ENCODE data around the gene ACTC1.
"Not testable (repeated sequence)": the region's sequence is repeated elsewhere in the genome, so short reads cannot be mapped to it uniquely, and the experiment has no call there.

ACTC1 gene

DNA sequence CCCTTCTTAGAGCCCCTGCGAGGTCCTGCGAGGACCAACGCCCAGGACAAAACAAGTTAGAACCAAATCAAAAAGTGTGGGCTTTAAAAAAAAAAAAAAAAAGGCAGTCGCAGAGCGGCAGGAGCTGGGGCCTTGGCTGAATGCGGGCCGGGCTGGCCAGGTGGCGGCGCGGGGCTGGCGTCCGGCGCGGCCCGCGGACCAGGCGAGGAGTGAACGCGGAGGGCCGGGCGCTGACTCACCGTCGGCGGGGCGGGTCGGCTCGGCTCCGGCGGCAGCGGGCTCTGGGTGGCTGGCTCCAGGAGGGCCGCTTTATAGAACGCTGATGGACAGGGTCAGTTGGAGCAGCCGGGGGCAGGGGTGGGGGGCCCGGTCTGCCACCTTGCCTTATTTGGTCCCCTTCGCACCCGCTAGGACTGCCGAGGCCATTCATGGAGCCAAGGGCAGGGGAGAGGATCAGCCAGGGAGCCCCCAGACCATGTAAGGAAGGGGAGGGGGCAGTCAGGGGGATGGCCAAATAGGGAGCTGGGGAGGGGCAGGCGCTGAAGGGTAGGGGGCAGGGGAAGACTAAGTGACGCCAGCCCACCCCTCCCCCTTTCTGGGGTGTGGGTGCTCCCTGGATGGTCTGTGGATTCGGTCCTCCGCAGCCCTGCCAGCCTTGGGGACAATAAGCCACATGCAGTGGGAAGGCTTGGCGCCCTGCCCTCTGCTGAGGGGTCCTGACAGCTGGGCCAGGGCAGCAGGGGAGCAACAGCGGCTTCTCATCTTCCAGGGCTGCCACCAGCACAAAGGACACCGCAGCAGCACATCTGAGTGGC lies at the start of gene ACTC1:
ACTC1 (minus strand) TSS at position 283 of the 815 bp plus-strand sequence. CDS start 741 bp downstream, outside the sequence.
- DNase-seq: no peak

DNA sequence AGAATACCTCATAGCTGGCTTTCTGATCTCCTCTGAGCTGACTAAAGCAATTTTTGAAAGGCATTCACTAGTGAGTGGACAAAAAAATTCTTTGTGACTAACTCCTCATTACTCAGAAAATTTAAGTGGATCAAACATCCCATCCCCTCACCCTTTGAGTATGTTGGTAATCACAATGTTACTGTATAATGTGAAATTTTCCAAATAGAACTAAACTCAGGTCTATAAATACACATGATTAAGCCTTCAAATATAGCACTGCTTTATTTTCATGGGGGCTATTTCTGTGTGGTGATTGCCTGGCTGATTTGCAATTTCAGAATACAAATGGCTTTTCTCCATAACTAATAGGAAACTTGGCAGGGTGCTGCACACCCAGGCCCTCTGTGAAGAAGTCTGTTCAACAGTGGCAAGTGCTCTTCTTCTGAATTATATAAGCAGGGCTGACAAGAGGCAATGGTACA lies 45.9 kb upstream of the ACTC1 start:
- no peak for DNase-seq

GRCh38 chr15:34838282-34838681 lies 42.9 kb upstream of the ACTC1 start:
- no peak for DNase-seq

GRCh38 chr15:34837246-34838016 lies 42.1 kb upstream of the ACTC1 start:
- DNase-seq: no peak

GRCh38 chr15:34828145-34828911 lies 33.0 kb upstream of the ACTC1 start:
- no peak for DNase-seq

GRCh38 chr15:34821831-34822230 lies 26.5 kb upstream of the ACTC1 start:
- DNase-seq: no peak

- DNase-seq: no peak
Measured at GRCh38 chr15:34820110-34820509, 24.8 kb upstream of the ACTC1 start.

DNA sequence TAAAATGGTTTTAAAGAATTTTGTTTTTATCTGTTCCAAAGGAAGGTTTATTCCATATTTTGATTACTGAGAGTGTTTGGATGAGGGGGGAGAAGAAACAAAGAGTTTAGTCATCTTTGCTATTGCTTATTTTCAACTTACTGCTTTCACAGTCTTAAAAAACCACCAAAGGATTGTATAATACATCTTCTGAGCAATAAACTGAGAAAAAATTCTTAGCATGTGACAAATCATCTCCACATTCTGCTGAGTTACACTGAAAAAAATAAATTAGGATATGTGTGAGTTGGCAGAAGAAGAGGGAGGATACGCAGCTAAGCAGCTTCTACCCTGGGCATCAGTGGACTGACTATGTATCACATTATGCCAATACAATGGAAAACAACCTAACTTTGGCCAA lies 23.2 kb upstream of the ACTC1 start:
- no peak for DNase-seq

DNA sequence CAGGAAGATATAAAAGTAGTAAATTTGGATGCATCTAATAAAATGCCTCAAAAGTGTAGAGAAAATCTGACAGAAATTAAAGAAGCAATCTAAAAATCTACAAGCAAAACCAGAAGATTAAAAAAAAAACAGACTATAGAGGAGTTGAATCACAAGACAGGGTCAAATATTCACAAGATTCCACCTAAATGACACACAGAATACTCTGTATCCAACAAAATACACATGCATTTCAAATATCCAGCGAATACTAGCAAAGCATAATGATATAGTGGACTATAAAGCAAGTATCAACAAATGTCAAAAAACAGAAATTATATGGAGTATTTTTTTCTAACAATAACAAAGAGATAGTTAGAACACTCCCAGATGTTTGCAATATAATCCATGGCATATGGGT lies 20.5 kb upstream of the ACTC1 start:
- DNase-seq: no peak

DNA sequence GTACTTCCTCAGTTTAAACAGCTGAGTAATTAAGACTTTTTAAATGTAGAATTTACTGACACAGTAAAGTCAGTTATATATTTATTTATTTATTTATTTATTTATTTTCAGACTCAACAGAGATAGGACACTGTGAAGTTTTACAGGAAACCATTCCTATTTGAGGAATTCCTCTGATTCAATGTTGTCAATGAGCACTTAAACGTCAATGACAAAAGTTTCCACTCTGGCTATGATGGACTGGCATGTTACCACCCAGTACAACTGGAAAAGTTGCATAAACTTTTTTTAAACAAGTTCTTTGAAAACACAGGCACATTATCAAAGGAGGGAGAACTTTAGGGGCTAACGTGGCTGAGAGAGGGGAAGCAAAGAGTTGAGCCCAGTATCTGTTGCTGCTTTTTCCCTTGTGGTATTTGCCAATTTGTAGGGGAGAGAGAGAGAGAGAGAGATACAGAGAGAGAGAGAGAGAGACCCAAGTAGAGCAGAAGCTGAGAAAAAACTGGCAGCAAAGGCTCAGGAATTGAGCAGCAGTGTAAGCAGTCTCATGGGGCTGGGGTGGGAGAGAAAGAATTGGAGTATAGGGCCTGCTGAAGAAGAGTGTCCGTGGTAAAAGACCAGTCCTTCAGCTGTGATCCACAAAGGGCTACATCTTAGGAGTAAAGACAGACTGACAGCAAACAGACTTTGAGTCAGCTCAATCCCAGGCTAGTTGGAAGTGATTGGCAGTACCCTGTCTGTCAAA lies 18.3 kb upstream of the ACTC1 start:
- no peak for DNase-seq

DNA sequence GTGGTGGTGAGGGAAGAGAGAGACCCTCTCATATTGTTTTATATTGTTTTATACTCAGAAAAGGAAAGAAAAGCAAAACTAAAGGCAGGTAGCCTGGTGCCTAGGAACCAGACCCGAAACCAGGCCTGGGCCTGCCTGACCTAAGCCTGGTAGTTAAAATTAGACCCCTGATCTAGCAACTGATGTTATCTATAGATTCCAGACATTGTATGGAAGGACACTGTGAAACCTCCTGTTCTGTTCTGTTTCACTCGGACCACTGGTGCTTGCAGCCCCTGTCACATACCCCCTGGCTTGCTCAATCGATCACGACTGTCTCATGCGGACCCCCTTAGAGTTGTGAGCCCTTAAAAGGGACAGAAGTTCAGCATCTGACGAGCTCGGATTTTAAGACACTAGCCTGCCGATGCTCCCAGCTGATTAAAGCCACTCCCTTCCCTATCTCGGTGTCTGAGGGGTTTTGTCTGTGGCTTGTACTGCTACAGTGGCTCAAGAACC lies 17.6 kb upstream of the ACTC1 start:
- DNase-seq: not testable (repeated sequence)

DNA sequence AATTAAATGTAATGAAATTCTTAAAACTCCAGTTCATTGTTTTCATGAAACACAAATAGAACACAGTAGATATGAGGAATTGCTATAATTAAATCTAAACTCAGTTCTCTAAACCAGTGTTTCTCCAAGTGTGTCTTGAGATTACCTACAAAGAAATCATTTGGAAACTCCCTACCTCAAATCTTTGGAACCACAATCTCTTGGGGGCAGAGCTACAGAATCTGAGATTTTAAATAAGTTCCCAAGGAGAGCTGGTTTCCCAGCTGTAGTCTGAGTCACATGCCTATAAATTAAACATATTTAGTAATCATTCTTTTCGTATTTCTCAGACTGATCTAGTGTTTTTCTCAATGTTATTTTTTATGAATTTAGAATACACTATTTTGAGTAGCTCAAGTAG lies 17.0 kb upstream of the ACTC1 start:
- DNase-seq: no peak

- no peak for DNase-seq
Measured at GRCh38 chr15:34810443-34811129, 15.2 kb upstream of the ACTC1 start.

DNA sequence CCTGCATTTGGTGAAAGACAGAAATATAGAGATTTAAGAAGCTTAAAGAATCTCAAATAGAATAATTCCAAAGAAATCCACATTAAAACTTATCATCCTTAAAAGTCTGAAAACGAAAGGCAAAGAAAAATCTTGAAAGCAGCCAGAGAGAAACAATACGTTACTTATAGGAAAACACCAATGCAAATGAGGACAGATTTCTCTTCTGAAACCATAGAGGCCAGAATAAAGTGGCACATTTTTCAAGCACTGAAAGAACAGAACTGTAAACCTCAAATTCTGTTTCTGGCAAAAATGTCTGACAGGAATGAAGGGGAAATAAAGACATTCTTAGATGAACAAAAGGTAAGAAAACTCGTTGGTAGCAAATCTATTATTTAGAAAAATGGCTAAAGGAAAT lies 13.8 kb upstream of the ACTC1 start:
- no peak for DNase-seq

DNA sequence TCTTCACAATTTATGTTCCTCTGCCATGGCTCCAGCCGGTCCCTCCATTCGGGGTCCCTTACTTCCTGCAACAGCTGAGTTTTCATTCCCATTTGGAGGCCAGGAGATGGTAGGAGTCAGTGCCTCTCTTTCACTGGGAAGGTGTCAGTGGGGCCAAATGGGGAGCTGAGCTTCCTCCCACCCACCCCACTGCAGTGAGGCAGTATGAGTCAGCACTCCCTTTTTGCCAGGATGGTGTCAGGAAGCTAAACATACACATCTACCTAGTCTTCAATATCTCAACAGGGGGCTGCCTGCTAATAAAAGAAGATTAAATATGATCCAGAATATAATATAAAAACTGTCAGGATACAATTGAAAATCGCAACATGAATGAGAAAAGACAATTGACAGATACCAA lies 12.7 kb upstream of the ACTC1 start:
- DNase-seq: no peak

DNA sequence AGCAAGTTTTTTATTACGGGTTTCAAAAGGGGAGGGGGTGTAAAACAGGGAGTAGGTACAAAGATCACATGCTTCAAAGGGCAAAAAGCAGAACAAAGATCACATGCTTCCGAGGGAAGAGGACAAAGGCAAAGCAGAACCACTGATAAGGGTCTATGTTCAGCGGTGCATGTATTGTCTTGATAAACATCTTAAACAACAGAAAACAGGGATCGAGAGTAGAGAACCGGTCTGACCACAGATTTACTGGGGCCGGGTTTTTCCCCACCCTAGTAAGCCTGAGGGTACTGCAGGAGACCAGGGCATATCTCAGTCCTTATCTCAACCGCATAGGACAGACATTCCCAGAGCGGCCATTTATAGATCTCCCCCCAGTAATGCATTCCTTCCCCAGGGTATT lies 11.9 kb upstream of the ACTC1 start:
- DNase-seq: not testable (repeated sequence)

GRCh38 chr15:34804776-34805175 lies 9.4 kb upstream of the ACTC1 start:
- no peak for DNase-seq

- DNase-seq: no peak
Measured at GRCh38 chr15:34804113-34804512, 8.8 kb upstream of the ACTC1 start.

- DNase-seq: no peak
Measured at GRCh38 chr15:34802803-34803750, 7.7 kb upstream of the ACTC1 start.

DNA sequence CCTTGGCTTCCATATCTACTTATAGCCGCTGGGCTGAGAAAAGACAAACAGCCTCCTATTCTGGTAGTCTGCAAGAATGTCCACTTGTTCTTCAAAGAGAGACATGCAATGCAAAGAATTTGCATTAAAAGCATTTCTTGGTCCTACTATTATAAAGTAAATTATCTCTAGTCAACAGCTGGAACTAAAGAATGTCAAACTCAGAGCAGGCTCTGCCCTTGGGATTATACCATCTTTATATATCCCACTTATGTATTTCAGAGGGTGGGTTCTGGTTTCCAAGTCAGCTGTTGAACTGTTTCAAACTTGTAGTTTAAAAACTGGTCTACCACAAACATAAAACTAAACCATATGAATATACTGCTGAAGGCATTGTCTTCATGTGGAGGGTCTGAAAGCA lies 7.0 kb upstream of the ACTC1 start:
- DNase-seq: no peak
